ENCODE data around the gene ANO10.

DNA sequence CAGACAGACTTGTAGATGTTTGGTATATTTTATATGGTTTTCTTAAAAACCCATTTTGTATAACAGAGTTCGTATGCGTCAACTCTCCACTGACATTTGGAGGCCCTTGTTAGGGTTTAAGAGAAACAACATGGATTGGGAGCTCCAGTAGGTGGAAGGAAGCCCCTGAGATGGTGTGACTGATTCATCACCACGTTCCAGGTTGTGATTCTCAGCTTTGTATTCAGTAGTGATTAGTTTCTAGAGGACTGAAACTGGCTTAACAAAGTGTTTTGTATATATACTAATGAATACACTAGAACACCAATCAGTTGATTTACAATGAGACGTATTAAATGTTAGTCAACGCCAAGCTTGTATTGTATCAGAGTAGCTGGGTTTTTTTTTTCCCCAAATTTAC is 301.5 kb downstream of the ANO10 start:
- TF ChIP-seq, protein P1, sequence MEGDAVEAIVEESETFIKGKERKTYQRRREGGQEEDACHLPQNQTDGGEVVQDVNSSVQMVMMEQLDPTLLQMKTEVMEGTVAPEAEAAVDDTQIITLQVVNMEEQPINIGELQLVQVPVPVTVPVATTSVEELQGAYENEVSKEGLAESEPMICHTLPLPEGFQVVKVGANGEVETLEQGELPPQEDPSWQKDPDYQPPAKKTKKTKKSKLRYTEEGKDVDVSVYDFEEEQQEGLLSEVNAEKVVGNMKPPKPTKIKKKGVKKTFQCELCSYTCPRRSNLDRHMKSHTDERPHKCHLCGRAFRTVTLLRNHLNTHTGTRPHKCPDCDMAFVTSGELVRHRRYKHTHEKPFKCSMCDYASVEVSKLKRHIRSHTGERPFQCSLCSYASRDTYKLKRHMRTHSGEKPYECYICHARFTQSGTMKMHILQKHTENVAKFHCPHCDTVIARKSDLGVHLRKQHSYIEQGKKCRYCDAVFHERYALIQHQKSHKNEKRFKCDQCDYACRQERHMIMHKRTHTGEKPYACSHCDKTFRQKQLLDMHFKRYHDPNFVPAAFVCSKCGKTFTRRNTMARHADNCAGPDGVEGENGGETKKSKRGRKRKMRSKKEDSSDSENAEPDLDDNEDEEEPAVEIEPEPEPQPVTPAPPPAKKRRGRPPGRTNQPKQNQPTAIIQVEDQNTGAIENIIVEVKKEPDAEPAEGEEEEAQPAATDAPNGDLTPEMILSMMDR (IDR thresholded peaks at IDR 0.05), result no peak
- TF ChIP-seq EZH2 (IDR thresholded peaks at IDR 0.05; ENCODE audit: borderline replicate concordance, insufficient read depth, low read depth, low read length, poor library complexity, severe bottlenecking), result no peak

Measured in B cell (primary cell).